Tibial nerve (tissue), 4 donors: ENCODE measurements around the gene LZTFL1. TPM values are rescaled to one million over a fixed set of nuclear protein-coding genes. Genes with fewer than 3 reads are reported as not detected.

Source experiments
- DNase-seq, 2 donors: peaks; one replicate each; pipeline ENCODE4 v3.0.0-alpha.2; 2019; ENCODE audit warnings: low spot score in 2 of 2
- H3K27ac ChIP-seq, 4 donors: fragments of 200-600 bp; sonication (generic) in 3 of 4; one replicate each; pipeline ENCODE4 v1.5.1; 2017 to 2019; ENCODE audit warnings: mild to moderate bottlenecking in 1 of 4
- H3K27me3 ChIP-seq, 2 donors: fragments of 200-600 bp; sonication (generic) in 1 of 2; one replicate each; pipeline versions ENCODE4 v1.5.1 to v1.6.0; 2017 to 2019
- H3K36me3 ChIP-seq, 3 donors: fragments of 200-600 bp; sonication (generic); one replicate each; pipeline ENCODE4 v1.5.1; 2018 to 2019
- H3K4me1 ChIP-seq, 4 donors: fragments of 200-600 bp; sonication (generic) in 3 of 4; one replicate each; pipeline ENCODE4 v1.5.1; 2017 to 2019
- H3K4me3 ChIP-seq, 4 donors: fragments of 200-600 bp; sonication (generic) in 3 of 4; one replicate each; pipeline ENCODE4 v1.5.1; 2017 to 2019; ENCODE audit warnings: mild to moderate bottlenecking in 1 of 4, moderate library complexity in 1 of 4
- H3K9me3 ChIP-seq, 4 donors: fragments of 200-600 bp; sonication (generic) in 3 of 4; one replicate each; pipeline ENCODE4 v1.5.1; 2017 to 2019
- EP300 ChIP-seq, 2 donors: sonication (generic); formaldehyde crosslinking; IDR thresholded peaks; one replicate each; pipeline ENCODE4 v1.6.1; 2017; ENCODE audit warnings: antibody characterized with exemption in 2 of 2, mild to moderate bottlenecking in 1 of 2
- POLR2A ChIP-seq, 2 donors: fragments of 450-650 bp; IDR thresholded peaks; one replicate each; pipeline ENCODE4 v1.6.1; 2017; ENCODE audit warnings: antibody characterized with exemption in 2 of 2, mild to moderate bottlenecking in 2 of 2, moderate library complexity in 2 of 2
- WGBS, 2 donors: methylation state at CpG; one replicate each; pipeline ENCODE4 v1.1.5; 2018; 5-methylcytosine and 5-hydroxymethylcytosine counted together
- total RNA-seq, 4 donors: library from RNA; depleted of rRNA; stranded (reverse); fragments of >200 nt; gene quantifications; one replicate each; pipeline ENCODE4 v1.1.0, GENCODE V29; 2016
- TF ChIP-seq, protein P1 (sequence below), 5 experiments: fragments of 200-600 bp in 3 of 5; fragments of 450-650 bp in 2 of 5; sonication (generic) in 3 of 5; IDR thresholded peaks; one replicate each; pipeline ENCODE4 v1.5.1; 2016 to 2019; ENCODE audit warnings: antibody characterized with exemption in 5 of 5, mild to moderate bottlenecking in 3 of 5, moderate library complexity in 2 of 5

The LZTFL1 gene
- total RNA-seq, 4 donors from 2014 or later, result 12.6 to 32.2 (median 21.3) TPM

- TF ChIP-seq EP300 (IDR thresholded peaks at IDR 0.05) (no peak), POLR2A (IDR thresholded peaks at IDR 0.05) (no peak)
- TF ChIP-seq, protein P1, sequence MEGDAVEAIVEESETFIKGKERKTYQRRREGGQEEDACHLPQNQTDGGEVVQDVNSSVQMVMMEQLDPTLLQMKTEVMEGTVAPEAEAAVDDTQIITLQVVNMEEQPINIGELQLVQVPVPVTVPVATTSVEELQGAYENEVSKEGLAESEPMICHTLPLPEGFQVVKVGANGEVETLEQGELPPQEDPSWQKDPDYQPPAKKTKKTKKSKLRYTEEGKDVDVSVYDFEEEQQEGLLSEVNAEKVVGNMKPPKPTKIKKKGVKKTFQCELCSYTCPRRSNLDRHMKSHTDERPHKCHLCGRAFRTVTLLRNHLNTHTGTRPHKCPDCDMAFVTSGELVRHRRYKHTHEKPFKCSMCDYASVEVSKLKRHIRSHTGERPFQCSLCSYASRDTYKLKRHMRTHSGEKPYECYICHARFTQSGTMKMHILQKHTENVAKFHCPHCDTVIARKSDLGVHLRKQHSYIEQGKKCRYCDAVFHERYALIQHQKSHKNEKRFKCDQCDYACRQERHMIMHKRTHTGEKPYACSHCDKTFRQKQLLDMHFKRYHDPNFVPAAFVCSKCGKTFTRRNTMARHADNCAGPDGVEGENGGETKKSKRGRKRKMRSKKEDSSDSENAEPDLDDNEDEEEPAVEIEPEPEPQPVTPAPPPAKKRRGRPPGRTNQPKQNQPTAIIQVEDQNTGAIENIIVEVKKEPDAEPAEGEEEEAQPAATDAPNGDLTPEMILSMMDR (IDR thresholded peaks at IDR 0.05), result no peak
- H3K4me1 ChIP-seq, result peaks cover 0 to 24% (median 9%) of the 10 kb centered on the region in 4 donors
- WGBS, 2 donors, result 60 to 86% methylated on average over 1 of the region's 1 CpG
- H3K4me3 ChIP-seq, result no peak overlapping the region
- no peaks in the 10 kb centered on the region for H3K27me3 ChIP-seq
- H3K9me3 ChIP-seq, result no peaks in the 10 kb centered on the region
- H3K36me3 ChIP-seq, result peaks cover 0 to 41% (median 0%) of the 10 kb centered on the region in 3 donors
- H3K27ac ChIP-seq, result no peak overlapping the region
- DNase-seq, result no peak
Measured at GRCh38 chr3:45838466-45838865, 3.5 kb downstream of the LZTFL1 start.

- H3K36me3 ChIP-seq, result peaks cover 0 to 89% (median 0%) of the 10 kb centered on the region in 3 donors
- TF ChIP-seq, protein P1 (IDR thresholded peaks at IDR 0.05), result peak in 1 of 5 experiments; percentile 19
- TF ChIP-seq POLR2A (IDR thresholded peaks at IDR 0.05), result no peak
Measured at GRCh38 chr3:45832699-45833098, 9.2 kb downstream of the LZTFL1 start.

GRCh38 chr3:45830121-45830520 lies 11.8 kb downstream of the LZTFL1 start:
- TF ChIP-seq EP300 (IDR thresholded peaks at IDR 0.05) (no peak), POLR2A (IDR thresholded peaks at IDR 0.05) (no peak)
- TF ChIP-seq, protein P1 (IDR thresholded peaks at IDR 0.05), result no peak
- 64 to 67% methylated on average over 5 of the region's 5 CpGs for WGBS, 2 donors
- H3K36me3 ChIP-seq, result peaks cover 0 to 95% (median 0%) of the 10 kb centered on the region in 3 donors
- no peaks in the 10 kb centered on the region for H3K4me1 ChIP-seq
- no peak overlapping the region for H3K27ac ChIP-seq
- H3K27me3 ChIP-seq, result no peaks in the 10 kb centered on the region
- H3K9me3 ChIP-seq, result no peaks in the 10 kb centered on the region
- no peak overlapping the region for H3K4me3 ChIP-seq
- no peak for DNase-seq

More at GRCh38 chr3:45832699-45833098, 9.2 kb downstream of the LZTFL1 start:
- H3K4me1 ChIP-seq, result no peaks in the 10 kb centered on the region
- DNase-seq, result no peak
- H3K27me3 ChIP-seq, result no peaks in the 10 kb centered on the region
- H3K27ac ChIP-seq, result no peak overlapping the region
- H3K9me3 ChIP-seq, result no peaks in the 10 kb centered on the region
- H3K4me3 ChIP-seq, result no peak overlapping the region
- 90 to 93% methylated on average over 5 of the region's 5 CpGs for WGBS, 2 donors

DNA sequence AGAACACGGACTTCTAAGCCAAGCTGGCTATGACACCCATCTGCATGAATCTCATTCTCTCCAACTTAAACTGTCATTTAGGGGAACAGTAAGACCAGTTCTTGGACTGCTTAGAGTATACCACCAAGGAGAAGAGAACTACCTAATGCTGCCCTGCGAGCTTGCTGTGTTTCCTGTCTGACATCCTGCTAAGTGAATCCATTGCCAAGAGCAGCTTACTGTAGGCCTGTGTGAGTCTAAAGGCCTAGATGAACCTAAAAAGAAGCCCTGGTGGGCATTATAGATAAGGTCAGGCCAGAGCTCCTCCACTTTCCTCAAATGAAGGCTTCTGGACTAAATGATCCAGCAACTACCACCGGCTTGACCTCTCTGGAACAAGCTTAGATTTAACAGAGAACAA lies 15.0 kb downstream of the LZTFL1 start:
- no peak overlapping the region for H3K4me3 ChIP-seq
- H3K27me3 ChIP-seq, result no peaks in the 10 kb centered on the region
- WGBS, 2 donors, result 93 to 98% methylated on average over 3 of the region's 3 CpGs
- no peak for DNase-seq
- H3K27ac ChIP-seq, result no peak overlapping the region
- no peaks in the 10 kb centered on the region for H3K9me3 ChIP-seq
- no peaks in the 10 kb centered on the region for H3K4me1 ChIP-seq
- peaks cover 0 to 89% (median 0%) of the 10 kb centered on the region in 3 donors for H3K36me3 ChIP-seq
- no peak for TF ChIP-seq EP300 (IDR thresholded peaks at IDR 0.05)
- TF ChIP-seq, protein P1 (IDR thresholded peaks at IDR 0.05), result no peak
- TF ChIP-seq POLR2A (IDR thresholded peaks at IDR 0.05), result no peak

DNA sequence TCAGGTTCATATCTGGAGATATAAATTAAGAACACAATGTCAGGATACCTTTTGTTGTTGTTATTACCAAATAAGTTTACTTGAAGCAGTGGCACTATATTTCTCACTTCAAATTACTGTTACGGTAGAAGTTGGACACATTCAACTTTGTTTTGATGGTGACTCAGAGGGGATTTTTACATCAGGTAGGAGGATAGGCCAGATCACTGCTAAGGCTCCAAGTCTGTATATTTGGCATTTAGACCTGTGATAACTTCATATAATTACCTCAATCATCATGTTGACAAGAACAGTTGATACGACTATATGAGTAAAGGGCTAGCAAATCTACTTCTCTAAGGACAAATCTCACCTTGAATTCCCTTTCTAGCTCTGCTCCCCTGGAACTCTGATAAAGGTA lies 15.6 kb downstream of the LZTFL1 start:
- Histone ChIP-seq H3K9me3 (no peaks in the 10 kb centered on the region), H3K4me3 (no peak overlapping the region), H3K27ac (no peak overlapping the region), H3K4me1 (no peaks in the 10 kb centered on the region), H3K27me3 (no peaks in the 10 kb centered on the region), H3K36me3 (peaks cover 0 to 90% (median 0%) of the 10 kb centered on the region in 3 donors)
- TF ChIP-seq EP300 (IDR thresholded peaks at IDR 0.05) (no peak), POLR2A (IDR thresholded peaks at IDR 0.05) (no peak)
- TF ChIP-seq, protein P1 (IDR thresholded peaks at IDR 0.05), result no peak
- no peak for DNase-seq
- WGBS, 2 donors, result 79 to 83% methylated on average over 2 of the region's 2 CpGs
